HepG2 (cell line): ENCODE measurements around the gene ADARB2. TPM values are rescaled to one million over a fixed set of nuclear protein-coding genes. Genes with fewer than 3 reads are reported as not detected.

ENCODE experiments used
- ATAC-seq: fragments of 200-7000 bp; cut with Tn5 transposase; 3 replicates; pipeline ENCODE4 v1.9.1; 2020; ENCODE audit warnings: mild to moderate bottlenecking, moderate library complexity
- BruUV-seq: library from RNA; stranded (reverse); fragments of 400-500 nt; replicated peaks from 2 replicates; lab custom pipeline; 2021; lab: Mats Ljungman, UMichigan
- CTCF ChIA-PET: fragments of 300-600 bp; formaldehyde crosslinking; extraction: SDS; loops from one replicate; lab custom pipeline; 2021; ENCODE audit warnings: low total read pairs, inconsistent platforms, low intra/inter-chr PET ratio; lab: Yijun Ruan, JAX
- POLR2A ChIA-PET: fragments of 350-600 bp; sonication (Branson Sonifier 250); formaldehyde crosslinking; loops from one replicate; lab custom pipeline; 2020; ENCODE audit warnings: antibody characterized with exemption, inconsistent platforms; lab: Yijun Ruan, JAX
- DNase-seq: peaks from one replicate; pipeline ENCODE4 v3.0.0-alpha.2; 2015; ENCODE audit warnings: low spot score
- FAIRE-seq: peaks from 3 replicates; lab custom pipeline; 2011; peaks lifted over from hg19 to GRCh38; lab: Jason Lieb, UNC
- H2AFZ ChIP-seq: one replicate; pipeline ENCODE4 v1.6.1; 2011; ENCODE audit warnings: low read length, inconsistent platforms
- H3K27ac ChIP-seq: fragments of 300-600 bp; 3 replicates; pipeline ENCODE4 v1.8.0; 2011; ENCODE audit warnings: mixed run types, mild to moderate bottlenecking, mixed read lengths, low read length, inconsistent platforms; ENCODE audit not compliant: insufficient read depth; ENCODE audit errors: extremely low read length
- H3K27me3 ChIP-seq, 2 experiments: fragments of 200-600 bp in 1 of 2; 2 replicates in 1 of 2; 3 replicates in 1 of 2; pipeline versions ENCODE4 v1.6.0 to v1.8.0; 2011; ENCODE audit warnings: low read length in 2 of 2, mild to moderate bottlenecking in 2 of 2, moderate library complexity in 2 of 2, inconsistent platforms in 1 of 2; ENCODE audit not compliant: insufficient read depth in 2 of 2, control insufficient read depth in 1 of 2
- H3K36me3 ChIP-seq, 2 experiments: fragments of 200-600 bp in 1 of 2; replicated peaks in 1 of 2; 2 replicates in 1 of 2; 3 replicates in 1 of 2; pipeline versions ENCODE4 v1.5.1 to v1.8.0; 2011; ENCODE audit warnings: low read length in 2 of 2, inconsistent platforms in 1 of 2; ENCODE audit not compliant: insufficient read depth in 2 of 2, control insufficient read depth in 1 of 2
- H3K4me1 ChIP-seq: 2 replicates; pipeline ENCODE4 v1.5.1; 2012; ENCODE audit warnings: low read length, inconsistent platforms; ENCODE audit not compliant: insufficient read depth
- H3K4me2 ChIP-seq: 2 replicates; pipeline ENCODE4 v1.6.0; 2011; ENCODE audit warnings: low read depth, low read length, inconsistent platforms
- H3K4me3 ChIP-seq, 3 experiments: fragments of 200-600 bp in 1 of 3; sonication (generic), shearing (Covaris generic) in 1 of 3; replicated peaks in 1 of 3; 2 replicates each; pipeline ENCODE4 v1.5.1; 2011 to 2016; ENCODE audit warnings: low read length in 3 of 3, inconsistent platforms in 2 of 3, low read depth in 2 of 3, mild to moderate bottlenecking in 2 of 3, control low read depth in 1 of 3, mixed read lengths in 1 of 3; ENCODE audit not compliant: insufficient read depth in 1 of 3
- H3K79me2 ChIP-seq: one replicate; pipeline ENCODE4 v1.6.1; 2011; ENCODE audit warnings: low read length, inconsistent platforms; ENCODE audit not compliant: insufficient read depth
- H3K9ac ChIP-seq: 2 replicates; pipeline ENCODE4 v1.6.0; 2011; ENCODE audit warnings: mild to moderate bottlenecking, low read depth, low read length, inconsistent platforms; ENCODE audit not compliant: insufficient read depth
- H3K9me3 ChIP-seq: 2 replicates; pipeline ENCODE4 v1.5.1; 2012; ENCODE audit warnings: mild to moderate bottlenecking, low read length
- H4K20me1 ChIP-seq: 2 replicates; pipeline ENCODE4 v1.6.0; 2011; ENCODE audit warnings: inconsistent platforms, mild to moderate bottlenecking, low read length, moderate library complexity; ENCODE audit not compliant: insufficient read depth
- AKNA ChIP-seq: sonication (generic); formaldehyde crosslinking; IDR thresholded peaks from 2 replicates; pipeline ENCODE4 v1.4.0; 2020; ENCODE audit warnings: missing genetic modification reagents, borderline replicate concordance
- E2F5 ChIP-seq: sonication (generic); formaldehyde crosslinking; conservative IDR thresholded peaks from 2 replicates; pipeline ENCODE4 v1.4.0; 2020; ENCODE audit warnings: missing genetic modification reagents
- ELF1 ChIP-seq: sonication (generic); formaldehyde crosslinking; IDR thresholded peaks from 2 replicates; pipeline ENCODE4 v1.4.0; 2020; ENCODE audit warnings: missing genetic modification reagents
- THYN1 ChIP-seq: sonication (generic); formaldehyde crosslinking; IDR thresholded peaks from 2 replicates; pipeline ENCODE4 v1.8.1; 2023; ENCODE audit warnings: low read depth, mild to moderate bottlenecking, moderate library complexity, missing genetic modification reagents, borderline replicate concordance
- XRCC5 ChIP-seq: fragments of 200-400 bp; formaldehyde crosslinking; optimal IDR thresholded peaks from 2 replicates; pipeline ENCODE3; 2017; ENCODE audit warnings: mild to moderate bottlenecking, low read length
- ZBTB44 ChIP-seq: sonication (generic); formaldehyde crosslinking; IDR thresholded peaks from 2 replicates; pipeline ENCODE4 v1.4.0; 2020; ENCODE audit warnings: missing genetic modification reagents
- ZBTB7B ChIP-seq: sonication (generic); formaldehyde crosslinking; IDR thresholded peaks from 2 replicates; pipeline ENCODE4 v1.4.0; 2020; ENCODE audit warnings: missing genetic modification reagents
- ZNF784 ChIP-seq: sonication (generic); formaldehyde crosslinking; IDR thresholded peaks from 2 replicates; pipeline ENCODE4 v1.5.1; 2020; ENCODE audit warnings: missing genetic modification reagents, mild to moderate bottlenecking, borderline replicate concordance
- WGBS: methylation state at CpG from one replicate; pipeline ENCODE4 v1.1.6; 2017; ENCODE audit warnings: low lambda C conversion rate; 5-methylcytosine and 5-hydroxymethylcytosine counted together
- in situ Hi-C: cut with HindIII; loops from 2 replicates; pipeline ENCODE4 v1.10.0; 2017; ENCODE audit warnings: low pct_unique_long_range_greater_than_20kb; ENCODE audit not compliant: extremely low pct_ligation_motif_present
- intact Hi-C: fragments of 100-400 bp; cut with micrococcal nuclease; formaldehyde crosslinking; loops from one replicate; pipeline ENCODE4 v1.10.0; 2022; ENCODE audit not compliant: unreplicated experiment
- polyA plus RNA-seq, 8 experiments: library from polyadenylated mRNA; depleted of rRNA in 3 of 8; stranded (reverse) in 7 of 8; unstranded in 1 of 8; fragments of >200 nt; fragmentation: Illumina TruSeq in 4 of 8; extraction: Trizol in 4 of 8; gene quantifications; 2 replicates each; pipeline versions ENCODE4 v1.2.1 to v1.2.3, GENCODE V29; 2011 to 2016; ENCODE audit warnings: low read depth in 4 of 8, missing spikeins in 1 of 8, mixed read lengths in 1 of 8; ENCODE audit not compliant: insufficient read depth in 1 of 8
- total RNA-seq, 5 experiments: library from RNA; depleted of rRNA; stranded (reverse); fragments of >200 nt; fragmentation: Illumina TruSeq; extraction: Trizol; gene quantifications; 2 replicates each; pipeline ENCODE4 v1.2.3, GENCODE V29; 2016; ENCODE audit warnings: low read depth in 1 of 5

The ADARB2 gene
- total and polyA plus RNA-seq, 2 of the 13 experiments (the other 11 are each of a cell fraction or from before 2014, with no cell fraction given) = not detected

GRCh38 chr10:1272079-1272776 lies 465.1 kb downstream of the ADARB2 start:
- Histone ChIP-seq H3K4me2 (no peak overlapping the region), H3K4me3 (no peak overlapping the region), H3K36me3 (no peaks in the 10 kb centered on the region), H3K9ac (no peak overlapping the region), H3K79me2 (no peaks in the 10 kb centered on the region), H3K4me1 (no peaks in the 10 kb centered on the region), H4K20me1 (no peaks in the 10 kb centered on the region), H3K27me3 (peaks cover 8 to 45% of the 10 kb centered on the region in 2 experiments; a peak in 4 of 5 replicates), H3K9me3 (no peaks in the 10 kb centered on the region), H3K27ac (no peak overlapping the region), H2AFZ (no peak overlapping the region)
- POLR2A ChIA-PET = no interaction called here
- ATAC-seq = no peak; the same call in 2 of the 3 replicates
- TF ChIP-seq THYN1 (CRISPR knock-in tag) (no peak), AKNA (CRISPR knock-in tag) (no peak), XRCC5 (no peak), ZNF784 (CRISPR knock-in tag) (no peak), ELF1 (CRISPR knock-in tag) (no peak), ZBTB7B (CRISPR knock-in tag) (no peak), ZBTB44 (no peak), E2F5 (CRISPR knock-in tag) (no peak)
- no peak for DNase-seq
- no peak for FAIRE-seq
- in situ Hi-C loops (no loop called here), intact Hi-C loops (no loop called here)
- no TSS peak for BruUV-seq
- CTCF ChIA-PET = no interaction called here
- whole genome bisulfite sequencing = 30% methylated on average over 11 of the region's 12 CpGs
